GM18505 (cell line): ENCODE measurements around the gene PTGER3.

ENCODE experiments used
- ATAC-seq: cut with Tn5 transposase; IDR thresholded peaks from one replicate; pipeline ENCODE4 v1.9.1; 2021; ENCODE audit not compliant: unreplicated experiment
- POLR2A ChIP-seq: IDR thresholded peaks from 4 replicates; pipeline ENCODE4 v1.6.1; 2011; ENCODE audit warnings: borderline replicate concordance; ENCODE audit not compliant: insufficient read depth, insufficient read length; ENCODE audit errors: extremely low read depth

The PTGER3 gene

DNA sequence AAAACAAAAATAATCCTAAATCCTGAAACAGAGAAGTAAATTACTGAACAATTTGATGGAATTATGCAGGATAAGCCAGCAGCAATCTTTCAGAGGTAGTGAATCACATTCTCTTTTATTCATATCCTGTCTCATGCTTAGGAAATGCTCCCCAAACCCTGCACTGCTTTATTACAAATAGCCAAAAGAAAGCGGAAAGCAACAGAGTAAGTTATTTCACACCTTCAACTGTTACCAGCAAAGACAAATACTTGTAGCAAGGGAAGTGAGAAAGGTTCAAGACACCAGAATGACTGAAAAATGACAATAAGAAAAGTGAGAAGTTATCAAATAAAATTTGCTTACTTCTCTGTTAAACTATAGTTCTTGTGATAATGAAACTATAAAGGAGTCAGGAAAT lies 27.1 kb upstream of the PTGER3 start:
- no peak for TF ChIP-seq POLR2A
- no peak for ATAC-seq

GRCh38 chr1:71072273-71072672 lies 24.7 kb upstream of the PTGER3 start:
- ATAC-seq = no peak
- TF ChIP-seq POLR2A = no peak

- ATAC-seq = no peak
- TF ChIP-seq POLR2A = no peak
These were observed 24.1 kb upstream of the PTGER3 start for GRCh38 chr1:71071720-71072119.

- peak; percentile 90 for ATAC-seq
- no peak for TF ChIP-seq POLR2A
These were observed 21.0 kb upstream of the PTGER3 start for GRCh38 chr1:71068325-71069240.

DNA sequence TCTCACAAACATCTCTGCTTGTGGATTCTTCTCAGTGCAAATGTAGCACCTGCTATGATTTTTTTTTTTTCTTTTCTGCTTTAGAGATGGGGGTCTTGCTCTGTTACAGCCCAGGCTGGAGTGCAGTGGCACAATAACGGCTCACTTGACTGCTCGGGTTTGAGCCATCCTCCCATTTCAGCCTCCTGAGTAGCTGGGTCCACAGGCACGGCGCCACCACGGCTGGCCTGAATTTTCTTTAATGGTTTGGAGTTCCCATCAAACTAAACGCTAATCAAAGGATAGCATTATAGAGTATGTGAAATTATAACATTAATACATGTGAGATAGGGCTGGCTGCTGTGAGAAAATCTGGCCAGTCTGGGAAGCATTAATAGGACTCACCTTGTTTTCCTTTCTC lies 7.2 kb upstream of the PTGER3 start:
- ATAC-seq = no peak
- no peak for TF ChIP-seq POLR2A

GRCh38 chr1:71054281-71054731 lies 6.7 kb upstream of the PTGER3 start:
- ATAC-seq = no peak
- peak; percentile 20 for TF ChIP-seq POLR2A

- no peak for ATAC-seq
- no peak for TF ChIP-seq POLR2A
These were observed 6.1 kb upstream of the PTGER3 start for GRCh38 chr1:71053758-71054157.

- TF ChIP-seq POLR2A = no peak
- no peak for ATAC-seq
These were observed 5.5 kb upstream of the PTGER3 start for GRCh38 chr1:71053146-71053545.

- peak; percentile 63 for ATAC-seq
- no peak for TF ChIP-seq POLR2A
These were observed 2.5 kb upstream of the PTGER3 start for GRCh38 chr1:71049951-71050598.

GRCh38 chr1:71046891-71047634 lies 553 bp downstream of the PTGER3 start:
- TF ChIP-seq POLR2A = no peak
- no peak for ATAC-seq

DNA sequence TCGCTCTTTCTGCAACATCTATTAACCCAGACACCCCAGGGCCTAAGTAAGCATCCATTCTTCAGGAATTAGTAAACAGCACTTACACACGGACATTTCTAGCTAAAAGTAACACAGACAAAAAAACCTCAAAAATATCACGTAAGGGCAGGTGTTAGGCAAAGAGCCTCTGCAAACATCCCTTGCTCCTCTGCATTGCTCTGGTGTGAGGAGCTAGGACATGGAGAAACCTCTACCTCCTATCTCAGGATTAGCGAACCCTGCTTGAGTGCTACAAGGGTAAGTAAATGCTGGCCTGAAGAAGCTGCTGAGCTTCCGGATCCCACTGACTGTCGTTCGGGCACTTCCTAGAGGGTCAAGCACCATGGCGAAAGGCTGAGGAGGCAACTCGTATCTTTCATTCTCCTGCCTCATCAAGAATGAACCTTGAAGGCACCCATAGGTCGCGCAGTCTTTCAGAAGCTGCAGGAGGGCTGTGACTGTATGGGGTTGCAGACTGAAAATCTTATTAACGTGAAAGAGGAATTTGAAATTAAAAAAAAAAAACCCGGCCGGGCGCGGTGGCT lies 2.1 kb downstream of the PTGER3 start:
- no peak for TF ChIP-seq POLR2A
- no peak for ATAC-seq

- no peak for TF ChIP-seq POLR2A
- no peak for ATAC-seq
These were observed 2.8 kb downstream of the PTGER3 start for GRCh38 chr1:71044833-71045232.

- no peak for TF ChIP-seq POLR2A
- no peak for ATAC-seq
These were observed 4.6 kb downstream of the PTGER3 start for GRCh38 chr1:71043065-71043464.

DNA sequence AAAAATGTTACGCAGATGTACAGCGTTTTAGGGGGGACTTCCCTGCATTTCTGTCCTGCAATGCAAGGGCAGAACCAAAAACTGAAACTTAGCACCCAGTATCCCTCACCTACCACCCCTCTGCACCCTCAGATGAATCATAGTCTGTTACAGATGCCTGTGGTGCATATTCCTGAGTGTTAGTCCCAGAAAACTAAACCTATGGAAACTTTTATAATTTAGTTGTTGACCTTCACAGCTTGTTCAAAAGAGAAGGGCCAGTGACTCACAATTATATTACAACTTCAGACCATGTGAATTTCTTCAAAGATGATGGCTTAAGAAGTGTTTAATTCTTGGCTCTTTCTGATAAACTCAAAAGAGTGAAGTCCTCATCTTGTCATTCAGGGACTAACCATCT lies 5.8 kb downstream of the PTGER3 start:
- TF ChIP-seq POLR2A = no peak
- no peak for ATAC-seq

- no peak for ATAC-seq
These were observed 7.9 kb downstream of the PTGER3 start for GRCh38 chr1:71039661-71040262.

More at GRCh38 chr1:71039661-71040262, 7.9 kb downstream of the PTGER3 start:
- no peak for TF ChIP-seq POLR2A
